ENCODE measurements around the gene SLC6A11.

SLC6A11 gene

DNA sequence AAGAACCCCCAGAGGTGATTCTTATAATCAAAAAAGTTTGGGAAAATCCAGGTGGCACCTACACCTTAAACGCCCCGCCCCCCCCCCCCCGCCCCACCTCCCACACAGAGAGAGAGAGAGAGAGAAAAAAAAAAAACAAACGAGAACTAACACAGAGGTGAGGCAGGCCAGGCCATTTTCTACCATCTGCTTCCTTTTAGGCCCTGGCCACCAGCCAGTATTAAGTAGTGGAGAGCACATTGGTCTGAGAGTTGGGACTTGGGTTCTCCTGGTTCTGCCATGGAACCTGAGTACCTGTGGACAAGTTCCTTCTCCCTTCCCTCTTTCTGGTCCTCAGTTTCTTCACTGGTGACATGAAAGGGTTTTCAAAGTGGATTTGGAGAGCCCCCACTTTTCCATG is 60.6 kb downstream of the SLC6A11 start:
- H3K4me3 ChIP-seq (ENCODE audit: low read depth, low read length) = no peak overlapping the region
- TF ChIP-seq, protein P1, sequence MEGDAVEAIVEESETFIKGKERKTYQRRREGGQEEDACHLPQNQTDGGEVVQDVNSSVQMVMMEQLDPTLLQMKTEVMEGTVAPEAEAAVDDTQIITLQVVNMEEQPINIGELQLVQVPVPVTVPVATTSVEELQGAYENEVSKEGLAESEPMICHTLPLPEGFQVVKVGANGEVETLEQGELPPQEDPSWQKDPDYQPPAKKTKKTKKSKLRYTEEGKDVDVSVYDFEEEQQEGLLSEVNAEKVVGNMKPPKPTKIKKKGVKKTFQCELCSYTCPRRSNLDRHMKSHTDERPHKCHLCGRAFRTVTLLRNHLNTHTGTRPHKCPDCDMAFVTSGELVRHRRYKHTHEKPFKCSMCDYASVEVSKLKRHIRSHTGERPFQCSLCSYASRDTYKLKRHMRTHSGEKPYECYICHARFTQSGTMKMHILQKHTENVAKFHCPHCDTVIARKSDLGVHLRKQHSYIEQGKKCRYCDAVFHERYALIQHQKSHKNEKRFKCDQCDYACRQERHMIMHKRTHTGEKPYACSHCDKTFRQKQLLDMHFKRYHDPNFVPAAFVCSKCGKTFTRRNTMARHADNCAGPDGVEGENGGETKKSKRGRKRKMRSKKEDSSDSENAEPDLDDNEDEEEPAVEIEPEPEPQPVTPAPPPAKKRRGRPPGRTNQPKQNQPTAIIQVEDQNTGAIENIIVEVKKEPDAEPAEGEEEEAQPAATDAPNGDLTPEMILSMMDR (IDR thresholded peaks at IDR 0.05; ENCODE audit: low read depth, low read length, missing control alignments) = no peak
- DNase-seq (ENCODE audit: low read depth) = no peak

- DNase-seq (ENCODE audit: low read depth) = no peak
- H3K4me3 ChIP-seq (ENCODE audit: low read depth, low read length) = no peak overlapping the region
- TF ChIP-seq, protein P1 (IDR thresholded peaks at IDR 0.05; ENCODE audit: low read depth, low read length, missing control alignments) = no peak
These were observed 66.8 kb downstream of the SLC6A11 start for GRCh38 chr3:10882851-10883250.

GRCh38 chr3:10883478-10884234 is 67.6 kb downstream of the SLC6A11 start:
- no peak overlapping the region for H3K4me3 ChIP-seq (ENCODE audit: low read depth, low read length)
- DNase-seq (ENCODE audit: low read depth) = no peak
- TF ChIP-seq, protein P1 (IDR thresholded peaks at IDR 0.05; ENCODE audit: low read depth, low read length, missing control alignments) = peak; percentile 41

DNA sequence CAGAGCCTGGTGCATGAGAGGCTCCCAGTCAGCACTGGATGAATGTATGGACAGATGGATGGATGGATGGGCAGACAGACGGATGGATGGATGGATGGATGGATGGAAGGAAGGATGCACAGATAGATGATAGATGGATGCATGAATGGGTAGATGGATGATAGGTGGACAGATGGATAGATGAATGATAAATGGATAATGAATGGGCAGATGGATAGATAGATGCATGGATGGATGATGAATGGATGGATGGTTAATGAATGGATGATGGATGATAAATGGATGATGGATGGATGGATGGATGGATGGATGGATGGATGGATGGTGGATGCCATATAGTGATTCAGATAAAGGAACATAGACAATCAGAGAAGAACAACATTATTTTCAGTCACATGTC is 71.0 kb downstream of the SLC6A11 start:
- TF ChIP-seq, protein P1 (IDR thresholded peaks at IDR 0.05; ENCODE audit: low read depth, low read length, missing control alignments) = no peak
- DNase-seq (ENCODE audit: low read depth) = no peak
- H3K4me3 ChIP-seq (ENCODE audit: low read depth, low read length) = no peak overlapping the region

GRCh38 chr3:10888518-10889090 is 72.6 kb downstream of the SLC6A11 start:
- no peak overlapping the region for H3K4me3 ChIP-seq (ENCODE audit: low read depth, low read length)
- TF ChIP-seq, protein P1 (IDR thresholded peaks at IDR 0.05; ENCODE audit: low read depth, low read length, missing control alignments) = no peak
- no peak for DNase-seq (ENCODE audit: low read depth)

GRCh38 chr3:10889206-10889960 is 73.4 kb downstream of the SLC6A11 start:
- no peak overlapping the region for H3K4me3 ChIP-seq (ENCODE audit: low read depth, low read length)
- DNase-seq (ENCODE audit: low read depth) = no peak
- TF ChIP-seq, protein P1 (IDR thresholded peaks at IDR 0.05; ENCODE audit: low read depth, low read length, missing control alignments) = no peak

All from GM12864 (cell line).